K562 (cell line): Measurements from ENCODE around the gene RNF213. TPM values are rescaled to one million over a fixed set of nuclear protein-coding genes. Genes with fewer than 3 reads are reported as not detected.

Experiments
- CCNT2 ChIP-seq: IDR thresholded peaks from 2 replicates; pipeline ENCODE4 v1.6.1; 2011; ENCODE audit warnings: borderline replicate concordance, low read depth, mild to moderate bottlenecking, moderate library complexity, mixed read lengths, low read length; ENCODE audit not compliant: insufficient read length; ENCODE audit errors: extremely low read depth
- CEBPB ChIP-seq: fragments of 450-650 bp; IDR thresholded peaks from 2 replicates; pipeline ENCODE4 v1.6.1; 2016; ENCODE audit warnings: missing genetic modification characterization, missing compliant biosample characterization
- HES1 ChIP-seq: fragments of 450-650 bp; IDR thresholded peaks from 2 replicates; pipeline ENCODE4 v1.6.1; 2016; ENCODE audit warnings: low read depth, mild to moderate bottlenecking, moderate library complexity
- NR1H2 ChIP-seq: sonication (generic); formaldehyde crosslinking; IDR thresholded peaks from 2 replicates; pipeline ENCODE4 v1.4.0; 2020; ENCODE audit warnings: mild to moderate bottlenecking, missing genetic modification reagents
- polyA plus RNA-seq, 8 experiments: library from polyadenylated mRNA; depleted of rRNA in 4 of 8; stranded (reverse) in 5 of 8; unstranded in 3 of 8; fragments of >200 nt; fragmentation: Nextera tagmentation in 2 of 8; fragmentation: Illumina TruSeq in 1 of 8; extraction: Ambion mirVana in 2 of 8; extraction: Trizol in 1 of 8; gene quantifications; 2 replicates each; pipeline versions ENCODE4 v1.2.1 to v1.2.3, GENCODE V29; 2011 to 2014; ENCODE audit warnings: inconsistent platforms in 1 of 8, missing spikeins in 1 of 8
- total RNA-seq, 7 experiments: library from RNA; depleted of rRNA in 6 of 7; stranded (reverse); fragments of >200 nt in 6 of 7; fragmentation: Illumina TruSeq in 2 of 7; extraction: Trizol in 2 of 7; gene quantifications; 2 replicates each; pipeline versions ENCODE4 v1.2.1 to v1.2.3, GENCODE V29; 2011 to 2021; ENCODE audit warnings: low replicate concordance in 1 of 7
- TF ChIP-seq, protein P1 (sequence below): fragments of 250-450 bp; sonication (Bioruptor Pico); IDR thresholded peaks from 2 replicates; pipeline ENCODE4 v1.5.0; 2020; ENCODE audit warnings: mild to moderate bottlenecking, borderline replicate concordance
- TF ChIP-seq, protein P2 (sequence below): sonication (generic); formaldehyde crosslinking; IDR thresholded peaks from 2 replicates; pipeline ENCODE4 v1.8.1; 2023; ENCODE audit warnings: mild to moderate bottlenecking, missing genetic modification reagents

The RNF213 gene
- total and polyA plus RNA-seq, 9 of the 15 experiments (the other 6 are each of a cell fraction or from before 2014, with no cell fraction given): 5.3 to 33.6 (median 17.9) TPM

DNA sequence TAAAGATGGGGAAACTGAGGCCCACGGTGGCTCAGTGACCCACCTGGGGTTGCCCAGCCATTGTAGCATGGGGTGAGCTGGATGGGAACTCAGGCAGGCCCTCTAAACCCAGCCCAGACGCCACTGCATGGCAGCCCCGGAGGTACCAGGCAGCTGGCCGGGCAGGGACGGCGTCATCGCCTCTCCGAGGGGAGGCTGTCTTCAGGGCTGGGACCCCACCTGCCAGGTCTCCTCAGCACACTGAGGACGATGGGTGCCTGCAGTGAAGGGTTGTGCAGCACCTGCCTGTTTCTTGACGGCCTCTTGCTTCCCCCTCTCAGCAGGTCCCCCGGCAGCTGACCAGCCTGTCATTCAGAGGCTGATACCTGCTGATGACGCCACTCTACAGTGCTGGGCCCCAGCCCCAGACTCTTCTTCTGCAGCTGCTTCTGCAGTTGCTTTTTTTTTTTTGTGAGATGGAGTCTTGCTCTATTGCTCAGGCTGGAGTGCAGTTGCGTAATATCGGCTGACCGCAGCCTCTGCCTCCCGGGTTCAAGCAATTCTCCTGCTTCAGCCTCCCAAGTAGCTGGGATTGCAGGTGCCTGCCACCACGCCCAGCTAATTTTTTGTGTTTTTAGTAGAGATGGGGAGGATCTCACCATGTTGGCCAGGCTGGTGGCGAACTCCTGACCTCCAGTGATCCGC is 24.7 kb downstream of the RNF213 start (continued):
- TF ChIP-seq, protein P1, sequence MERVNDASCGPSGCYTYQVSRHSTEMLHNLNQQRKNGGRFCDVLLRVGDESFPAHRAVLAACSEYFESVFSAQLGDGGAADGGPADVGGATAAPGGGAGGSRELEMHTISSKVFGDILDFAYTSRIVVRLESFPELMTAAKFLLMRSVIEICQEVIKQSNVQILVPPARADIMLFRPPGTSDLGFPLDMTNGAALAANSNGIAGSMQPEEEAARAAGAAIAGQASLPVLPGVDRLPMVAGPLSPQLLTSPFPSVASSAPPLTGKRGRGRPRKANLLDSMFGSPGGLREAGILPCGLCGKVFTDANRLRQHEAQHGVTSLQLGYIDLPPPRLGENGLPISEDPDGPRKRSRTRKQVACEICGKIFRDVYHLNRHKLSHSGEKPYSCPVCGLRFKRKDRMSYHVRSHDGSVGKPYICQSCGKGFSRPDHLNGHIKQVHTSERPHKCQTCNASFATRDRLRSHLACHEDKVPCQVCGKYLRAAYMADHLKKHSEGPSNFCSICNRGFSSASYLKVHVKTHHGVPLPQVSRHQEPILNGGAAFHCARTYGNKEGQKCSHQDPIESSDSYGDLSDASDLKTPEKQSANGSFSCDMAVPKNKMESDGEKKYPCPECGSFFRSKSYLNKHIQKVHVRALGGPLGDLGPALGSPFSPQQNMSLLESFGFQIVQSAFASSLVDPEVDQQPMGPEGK: no peak
- TF ChIP-seq HES1 (no peak), CEBPB (tag) (peak; percentile 90), CCNT2 (no peak), NR1H2 (CRISPR knock-in tag) (no peak)
- TF ChIP-seq, protein P2, sequence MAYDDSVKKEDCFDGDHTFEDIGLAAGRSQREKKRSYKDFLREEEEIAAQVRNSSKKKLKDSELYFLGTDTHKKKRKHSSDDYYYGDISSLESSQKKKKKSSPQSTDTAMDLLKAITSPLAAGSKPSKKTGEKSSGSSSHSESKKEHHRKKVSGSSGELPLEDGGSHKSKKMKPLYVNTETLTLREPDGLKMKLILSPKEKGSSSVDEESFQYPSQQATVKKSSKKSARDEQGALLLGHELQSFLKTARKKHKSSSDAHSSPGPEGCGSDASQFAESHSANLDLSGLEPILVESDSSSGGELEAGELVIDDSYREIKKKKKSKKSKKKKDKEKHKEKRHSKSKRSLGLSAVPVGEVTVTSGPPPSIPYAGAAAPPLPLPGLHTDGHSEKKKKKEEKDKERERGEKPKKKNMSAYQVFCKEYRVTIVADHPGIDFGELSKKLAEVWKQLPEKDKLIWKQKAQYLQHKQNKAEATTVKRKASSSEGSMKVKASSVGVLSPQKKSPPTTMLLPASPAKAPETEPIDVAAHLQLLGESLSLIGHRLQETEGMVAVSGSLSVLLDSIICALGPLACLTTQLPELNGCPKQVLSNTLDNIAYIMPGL: no peak
